Cerebellar cortex (tissue), 1 donor: Measurements from ENCODE around the gene SPATA20.

Experiments used
- DNase-seq: peaks from one replicate; pipeline ENCODE4 v3.0.0-alpha.2; 2015; ENCODE audit warnings: low spot score

SPATA20 gene

DNA sequence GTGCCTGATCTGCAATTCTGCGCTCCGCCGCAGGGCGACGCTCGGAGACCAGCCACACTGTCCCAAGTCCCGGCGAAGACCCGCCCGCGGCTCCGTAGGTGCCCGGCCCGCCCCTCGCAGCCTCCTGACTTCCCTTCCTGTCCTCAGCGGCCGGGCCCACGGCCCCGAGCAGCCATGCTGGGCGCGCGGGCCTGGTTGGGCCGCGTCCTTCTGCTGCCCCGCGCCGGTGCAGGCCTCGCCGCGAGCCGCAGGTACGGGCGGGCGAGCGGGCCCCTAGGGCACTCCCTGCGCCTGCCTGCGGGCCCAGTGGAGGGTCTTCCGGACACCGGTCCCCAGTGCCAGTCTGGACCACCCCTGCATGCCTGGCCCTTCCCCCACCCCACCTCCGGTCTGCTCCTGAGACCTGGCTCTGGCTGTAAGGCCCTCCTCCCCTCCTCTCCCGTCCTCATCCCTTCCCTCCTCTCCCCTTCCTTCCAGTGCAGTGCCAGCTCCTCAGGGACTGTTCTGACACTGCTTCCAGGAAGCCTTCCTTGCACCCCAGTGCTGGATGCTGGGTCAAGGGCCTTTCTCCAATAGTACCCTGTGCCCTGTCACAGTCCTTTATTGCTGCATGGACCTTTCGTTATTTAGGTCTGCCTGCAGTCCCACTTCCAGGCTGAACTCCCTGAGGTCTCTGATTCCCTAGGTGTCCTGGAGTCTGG lies at the start of gene SPATA20:
Gene SPATA20 (plus strand): TSS at position 140 of the 701 bp plus-strand sequence. CDS start 35 bp downstream, at position 175.
- DNase-seq = peak; percentile 92

DNA sequence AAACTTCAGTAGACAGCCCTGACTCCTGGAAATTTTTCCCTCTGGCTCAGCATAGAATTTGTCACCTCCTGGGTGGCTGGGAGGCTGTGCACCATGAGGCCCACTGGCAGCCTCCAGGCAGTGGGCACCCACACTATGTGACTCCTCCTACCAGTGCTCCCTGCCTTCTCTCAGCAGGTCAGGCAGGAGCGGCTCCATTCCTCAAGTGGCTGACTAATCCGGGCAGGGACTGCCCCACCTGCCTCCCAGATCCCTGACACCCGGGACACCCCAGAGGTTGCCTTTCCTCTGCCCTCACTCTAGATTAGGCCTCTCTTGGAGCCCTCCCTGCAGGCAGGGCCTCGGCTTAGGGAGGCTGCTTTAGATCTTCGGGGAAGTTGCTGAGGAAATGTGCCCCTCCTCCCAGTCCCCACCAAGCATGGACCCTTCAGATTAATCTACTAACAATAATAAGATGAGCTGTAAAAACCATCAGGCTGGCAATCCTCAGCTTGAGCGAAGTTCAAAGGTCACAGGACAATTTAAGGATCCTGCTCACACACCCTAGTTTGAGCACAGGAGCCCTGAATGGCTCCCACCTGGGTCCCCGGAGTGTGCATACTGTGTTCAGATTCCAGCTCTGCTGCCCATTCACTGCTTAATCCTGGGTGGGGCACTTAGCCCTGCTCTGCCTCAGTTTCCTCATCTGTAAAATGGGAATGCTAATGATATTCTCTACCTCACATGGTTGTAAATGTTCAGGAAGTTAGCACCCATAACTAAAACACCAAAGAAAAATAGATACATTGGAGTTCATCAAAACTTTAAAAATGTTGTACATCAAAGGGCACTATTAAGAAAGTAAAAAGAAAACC lies 48.7 kb upstream of the SPATA20 start:
- no peak for DNase-seq

DNA sequence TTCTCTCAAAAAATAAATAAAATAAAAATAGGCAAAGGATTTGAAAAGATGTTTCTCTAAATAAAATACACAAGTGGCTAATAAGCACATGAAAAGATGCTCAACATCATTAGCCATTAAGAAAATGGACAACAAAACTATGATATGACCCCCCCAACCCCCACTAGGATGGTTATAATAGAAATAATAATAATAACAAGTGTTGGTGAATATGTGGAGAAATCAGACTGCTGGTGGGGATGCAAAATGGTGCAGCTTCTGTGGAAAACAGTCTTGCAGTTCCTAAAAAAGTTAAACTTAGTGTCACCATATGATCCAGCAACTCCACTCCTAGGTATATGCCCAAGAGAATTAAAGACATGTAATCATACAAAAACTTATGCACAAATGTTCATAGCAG lies 47.7 kb upstream of the SPATA20 start:
- no peak for DNase-seq

DNA sequence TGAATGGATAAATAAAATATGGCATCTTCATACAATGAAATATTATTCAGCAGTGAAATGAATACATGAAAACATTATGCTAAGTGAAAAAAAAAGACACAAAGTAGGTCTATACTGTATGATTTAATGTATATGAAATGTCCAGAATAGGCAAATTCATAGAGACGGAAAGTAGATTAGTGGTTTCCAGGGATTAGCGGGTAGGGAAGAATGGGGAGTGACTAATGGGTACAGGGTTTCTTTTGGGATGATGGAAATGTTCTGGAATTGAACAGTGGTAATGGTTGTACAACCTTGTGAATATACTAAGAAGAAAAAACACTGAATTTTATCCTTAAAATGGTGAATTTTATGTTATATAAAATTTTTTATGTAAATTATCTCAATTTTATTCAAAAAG lies 47.3 kb upstream of the SPATA20 start:
- no peak for DNase-seq

DNA sequence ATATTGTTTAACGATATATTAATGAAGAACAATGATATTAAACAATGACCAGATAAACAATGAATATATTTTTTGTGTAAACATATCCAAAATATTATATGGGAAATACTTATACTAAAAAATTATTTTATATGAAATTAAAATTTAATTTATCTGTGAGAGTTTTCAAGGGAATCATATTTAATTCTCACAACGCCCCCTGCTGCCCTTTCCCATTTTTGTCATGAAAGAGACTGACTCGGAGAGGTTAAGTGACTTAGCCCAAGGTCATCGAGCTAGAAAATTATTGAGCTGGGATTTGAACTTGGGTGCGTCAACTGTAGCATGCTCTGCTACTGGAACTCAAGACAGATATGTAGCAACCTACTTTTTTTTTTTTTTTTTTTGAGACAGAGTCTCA lies 45.9 kb upstream of the SPATA20 start:
- DNase-seq = no peak

DNA sequence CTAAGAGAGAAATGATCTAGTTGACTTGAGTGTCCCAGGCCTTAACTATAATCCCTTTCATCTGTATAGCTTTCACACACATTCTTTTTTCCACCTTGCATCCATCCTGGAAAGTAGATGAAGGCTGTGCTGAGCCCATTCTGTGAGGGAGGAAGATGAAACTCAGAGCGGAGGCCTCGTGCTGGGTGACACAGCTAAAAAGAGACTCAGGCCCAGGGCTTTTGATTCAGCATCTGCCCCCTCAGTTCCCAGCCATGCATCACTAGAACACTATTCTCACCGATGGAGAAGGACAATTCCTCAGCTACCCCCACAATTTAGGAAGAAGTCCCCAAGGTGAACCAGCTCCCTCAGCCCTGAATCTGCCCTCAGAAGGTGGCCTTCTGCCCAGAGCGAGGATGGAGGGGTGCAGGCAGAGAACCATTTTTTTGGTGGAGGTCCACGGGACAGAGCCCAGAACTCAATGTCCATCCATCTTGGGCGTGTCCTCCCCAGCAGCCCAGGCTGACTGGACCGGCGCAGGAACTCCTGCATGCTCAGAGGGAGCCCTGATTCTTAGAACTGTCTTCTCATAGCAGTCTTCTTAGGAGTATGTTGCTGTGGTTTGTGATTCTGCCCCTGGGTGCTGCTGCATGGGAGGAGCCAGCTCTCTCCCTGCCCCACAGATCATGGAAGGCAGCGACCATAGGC lies 44.5 kb upstream of the SPATA20 start:
- no peak for DNase-seq

DNA sequence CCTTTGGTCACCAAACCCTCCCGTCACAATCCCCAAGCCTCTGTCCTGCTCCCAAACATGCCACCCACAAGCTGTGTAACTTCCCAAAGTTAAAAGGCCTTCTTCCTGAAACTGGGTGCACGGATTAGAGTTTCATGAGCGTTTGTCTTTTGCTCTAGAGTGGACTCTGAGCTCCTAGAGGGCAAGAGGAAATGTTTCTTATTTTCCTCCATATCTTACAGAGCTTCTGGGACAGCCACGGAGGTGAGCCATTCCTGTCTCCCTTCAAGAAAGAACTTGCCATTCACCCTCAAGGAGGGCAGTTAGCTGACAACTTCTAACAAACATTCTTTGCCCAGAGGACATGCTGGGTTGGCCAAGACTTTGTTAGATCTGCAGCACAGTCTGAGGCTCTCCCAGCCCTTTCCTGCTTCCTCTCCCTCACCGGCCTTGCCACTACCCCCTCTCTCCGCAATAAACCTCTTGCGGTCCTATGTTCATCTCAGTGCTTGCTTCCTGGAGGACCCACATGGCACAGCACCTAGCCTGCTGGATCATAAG lies 41.3 kb upstream of the SPATA20 start:
- DNase-seq = no peak

DNA sequence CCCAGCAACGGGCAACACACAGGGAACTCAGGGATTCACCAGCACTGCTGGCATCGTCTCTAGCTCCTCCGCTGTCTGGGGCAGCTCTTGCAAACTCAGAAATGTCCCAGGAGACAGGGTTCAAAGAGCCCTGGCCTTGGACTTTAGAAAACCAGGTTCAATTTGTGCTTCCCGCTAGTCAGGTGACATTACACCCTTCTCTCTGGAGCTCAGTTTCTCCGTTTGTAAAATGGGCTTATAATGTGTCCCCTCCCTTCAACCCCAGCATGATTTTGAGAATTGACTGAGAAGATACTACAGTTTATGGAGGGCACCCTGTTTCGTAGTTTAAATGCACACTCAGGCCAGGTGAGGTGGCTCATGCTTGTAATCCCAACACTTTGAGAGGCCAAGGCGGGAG lies 40.7 kb upstream of the SPATA20 start:
- DNase-seq = no peak

DNA sequence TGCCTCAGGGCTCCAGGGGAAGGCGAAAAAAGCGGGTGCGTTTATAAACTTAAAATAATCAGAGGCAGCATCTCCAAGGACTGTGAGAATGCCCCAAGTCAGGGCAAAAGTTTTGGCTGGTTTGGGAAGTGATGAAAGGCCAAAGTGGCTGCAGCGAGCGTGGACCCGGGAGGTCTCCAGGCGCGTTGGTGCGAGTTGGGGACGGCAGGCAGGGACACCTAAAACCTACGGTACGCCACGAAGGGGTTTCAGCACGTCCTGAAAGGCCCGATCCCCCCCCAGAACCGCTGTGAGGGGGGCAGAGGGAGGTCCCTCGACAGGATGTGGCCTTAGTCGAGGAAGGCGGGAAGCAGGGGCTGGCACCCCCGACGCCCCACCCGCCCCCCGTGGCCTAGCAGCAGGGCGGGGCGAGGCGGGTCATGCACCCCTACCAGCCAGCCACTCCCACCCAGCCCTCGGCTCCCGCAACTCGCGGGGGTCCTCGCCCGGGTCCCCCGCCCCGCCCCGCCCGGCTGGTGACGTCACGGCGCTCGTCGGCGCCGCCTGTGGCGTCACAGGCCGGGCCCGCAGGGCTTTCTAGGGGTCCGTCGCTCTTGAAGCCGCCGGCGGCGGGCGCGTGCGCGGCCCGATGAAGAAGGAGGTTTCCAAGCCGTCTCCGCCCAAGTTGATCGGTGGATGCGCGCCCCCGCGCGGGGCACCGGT lies 39.0 kb upstream of the SPATA20 start, which contains the start of gene MYCBPAP:
Gene MYCBPAP (plus strand): TSS at position 569 of the 702 bp plus-strand sequence. CDS start 236 bp downstream, outside the sequence.
- DNase-seq = peak; percentile 66

DNA sequence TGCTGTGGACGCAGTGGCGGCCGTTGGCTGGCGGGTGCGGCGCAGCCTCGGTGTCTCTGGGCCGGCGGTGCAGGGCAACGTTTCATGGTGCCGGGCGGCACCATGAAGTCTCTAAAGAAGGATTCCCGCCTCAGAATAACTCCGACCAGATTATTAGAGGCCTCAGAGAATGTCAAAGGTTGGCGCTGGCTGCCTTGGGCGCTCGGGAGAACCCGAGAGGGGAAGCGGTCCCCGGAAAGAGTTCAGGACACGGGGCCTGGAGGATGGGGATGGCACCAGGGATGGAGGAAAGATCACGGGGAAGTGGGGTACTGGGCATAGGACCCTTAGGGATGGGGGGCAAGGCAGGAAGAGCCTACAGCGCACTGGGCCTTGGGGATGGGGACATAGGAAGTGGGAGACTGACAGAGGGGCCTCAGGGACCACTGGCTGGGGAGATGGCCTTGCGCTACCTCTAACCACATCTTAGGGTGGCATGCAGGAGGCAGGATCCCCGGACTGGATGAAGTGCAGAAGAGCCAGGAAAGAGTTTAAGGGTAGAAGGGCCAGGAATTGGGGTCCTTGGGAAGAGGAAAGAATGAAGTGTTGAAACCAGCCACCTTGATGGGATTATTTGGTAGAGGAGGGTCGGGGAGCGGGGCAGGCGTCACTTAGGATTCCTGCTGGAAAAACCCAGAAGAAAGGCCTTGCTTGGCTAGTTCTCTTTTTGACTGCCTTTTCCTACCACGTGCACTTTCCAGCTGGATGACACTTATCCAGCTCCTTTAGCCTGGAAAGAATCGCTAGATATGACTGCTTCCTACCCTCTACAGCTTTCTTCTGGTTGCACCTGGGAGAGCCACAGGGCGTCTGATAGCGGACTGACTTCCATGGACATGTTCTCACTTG lies 38.2 kb upstream of the SPATA20 start:
- no peak for DNase-seq

DNA sequence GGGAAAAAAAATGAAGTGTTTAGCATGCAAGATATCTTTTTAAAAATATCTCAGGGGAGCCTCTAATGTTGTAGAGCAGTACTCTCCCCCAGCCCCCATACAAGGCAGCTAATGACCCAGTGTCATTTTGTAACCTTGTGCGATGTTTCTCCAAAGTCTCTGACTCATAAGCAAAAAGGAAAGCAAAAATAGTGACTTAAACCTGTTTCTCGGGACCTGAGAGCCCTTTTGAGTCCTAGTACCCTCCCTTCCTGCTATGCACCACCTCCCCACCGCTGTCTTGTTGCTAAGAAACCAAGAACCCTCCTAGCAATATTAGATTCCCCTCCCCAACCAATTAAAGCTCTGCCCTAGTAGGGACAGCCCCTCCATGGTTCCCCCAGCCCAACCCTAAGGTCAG lies 35.9 kb upstream of the SPATA20 start:
- no peak for DNase-seq

DNA sequence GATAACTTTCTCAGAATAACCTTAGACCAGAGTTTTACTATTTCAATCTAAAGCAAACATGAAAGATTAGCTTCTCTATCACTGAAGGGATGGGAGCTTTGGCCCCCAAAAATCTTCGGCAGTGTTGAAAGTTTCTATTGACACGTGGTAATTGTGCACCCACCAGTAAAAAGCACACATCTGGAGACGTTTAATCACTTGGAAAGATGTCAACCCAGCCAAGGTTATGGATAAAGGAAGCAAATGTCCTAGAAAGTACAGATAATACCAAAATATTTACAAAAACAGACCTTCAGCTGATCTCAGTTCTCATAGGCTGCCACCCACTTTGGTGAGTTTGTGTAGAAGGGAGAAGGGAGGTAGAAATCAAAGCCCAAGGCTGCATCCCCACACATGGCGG lies 33.5 kb upstream of the SPATA20 start:
- no peak for DNase-seq

DNA sequence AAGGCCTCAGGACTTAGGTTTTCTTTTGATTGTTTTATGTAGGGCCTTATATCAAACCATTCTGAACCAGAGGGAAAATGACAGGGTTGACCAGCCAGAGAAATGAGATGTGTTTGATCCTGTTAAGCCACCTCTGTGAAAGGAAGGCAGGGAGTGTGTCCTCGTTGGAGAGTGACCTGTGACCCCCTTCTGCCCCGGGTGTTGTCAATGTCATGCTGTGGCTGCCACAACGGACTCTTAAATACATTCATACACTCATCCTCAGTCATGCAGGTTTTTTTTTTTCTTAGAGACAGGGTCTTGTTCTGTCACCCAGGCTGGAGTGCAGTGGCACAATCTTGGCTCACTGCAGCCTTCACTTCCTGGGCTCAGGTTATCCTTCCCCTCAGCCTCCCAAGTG lies 32.6 kb upstream of the SPATA20 start:
- no peak for DNase-seq

DNA sequence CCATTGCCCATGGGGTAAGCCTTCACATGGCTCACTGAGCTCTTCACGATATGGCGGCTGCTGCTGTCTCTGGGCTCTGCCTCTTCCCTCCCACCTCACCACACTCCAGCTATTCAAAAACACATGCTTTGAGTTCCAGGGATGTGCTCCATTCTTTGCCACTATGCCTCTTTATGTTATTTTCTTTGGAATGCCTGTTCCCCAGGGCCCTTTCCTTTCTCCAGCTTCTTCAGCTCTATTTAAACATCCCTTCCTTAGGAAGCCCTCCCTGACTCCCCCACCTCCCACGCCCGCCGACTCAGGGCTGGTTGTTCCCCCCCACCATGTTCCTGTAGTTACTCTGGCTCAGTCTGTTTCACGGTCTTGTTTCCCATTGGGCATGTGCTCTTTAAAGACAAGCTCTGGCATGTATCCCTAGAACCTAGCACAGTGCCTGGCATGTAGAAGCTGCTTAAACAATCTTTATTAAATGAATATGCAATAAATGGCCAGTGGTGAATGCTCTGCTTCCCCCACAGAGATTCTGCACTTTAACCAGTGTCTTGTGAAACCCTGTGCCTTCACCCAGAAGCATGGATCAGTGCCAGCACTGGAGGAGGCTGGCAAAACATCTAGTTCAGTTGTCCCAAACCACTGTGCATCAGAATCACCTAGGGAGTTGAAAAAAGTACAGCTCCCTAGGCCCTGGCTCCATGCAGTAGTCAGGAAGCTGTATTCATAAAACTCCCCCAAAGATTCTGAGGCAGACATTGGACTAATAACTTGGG lies 31.9 kb upstream of the SPATA20 start:
- DNase-seq = no peak

DNA sequence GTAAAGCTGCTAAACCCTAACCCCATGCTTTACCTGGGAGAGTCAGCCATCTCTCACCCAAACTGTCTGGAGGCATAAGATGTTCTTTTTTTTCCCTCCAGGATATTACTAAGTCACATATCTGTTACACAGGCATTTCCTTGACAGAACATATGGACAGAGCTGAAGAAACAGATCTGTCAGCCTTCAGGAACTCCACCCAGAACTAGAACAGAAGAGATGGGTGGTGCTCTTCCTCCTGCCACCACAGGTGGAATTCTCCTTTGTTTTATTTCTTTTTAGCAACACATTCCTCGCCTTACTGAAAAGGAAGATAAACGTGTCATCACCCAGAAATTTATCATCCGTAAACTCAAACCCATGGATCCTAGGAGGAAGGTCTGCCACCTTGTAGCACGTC lies 30.0 kb upstream of the SPATA20 start:
- no peak for DNase-seq

DNA sequence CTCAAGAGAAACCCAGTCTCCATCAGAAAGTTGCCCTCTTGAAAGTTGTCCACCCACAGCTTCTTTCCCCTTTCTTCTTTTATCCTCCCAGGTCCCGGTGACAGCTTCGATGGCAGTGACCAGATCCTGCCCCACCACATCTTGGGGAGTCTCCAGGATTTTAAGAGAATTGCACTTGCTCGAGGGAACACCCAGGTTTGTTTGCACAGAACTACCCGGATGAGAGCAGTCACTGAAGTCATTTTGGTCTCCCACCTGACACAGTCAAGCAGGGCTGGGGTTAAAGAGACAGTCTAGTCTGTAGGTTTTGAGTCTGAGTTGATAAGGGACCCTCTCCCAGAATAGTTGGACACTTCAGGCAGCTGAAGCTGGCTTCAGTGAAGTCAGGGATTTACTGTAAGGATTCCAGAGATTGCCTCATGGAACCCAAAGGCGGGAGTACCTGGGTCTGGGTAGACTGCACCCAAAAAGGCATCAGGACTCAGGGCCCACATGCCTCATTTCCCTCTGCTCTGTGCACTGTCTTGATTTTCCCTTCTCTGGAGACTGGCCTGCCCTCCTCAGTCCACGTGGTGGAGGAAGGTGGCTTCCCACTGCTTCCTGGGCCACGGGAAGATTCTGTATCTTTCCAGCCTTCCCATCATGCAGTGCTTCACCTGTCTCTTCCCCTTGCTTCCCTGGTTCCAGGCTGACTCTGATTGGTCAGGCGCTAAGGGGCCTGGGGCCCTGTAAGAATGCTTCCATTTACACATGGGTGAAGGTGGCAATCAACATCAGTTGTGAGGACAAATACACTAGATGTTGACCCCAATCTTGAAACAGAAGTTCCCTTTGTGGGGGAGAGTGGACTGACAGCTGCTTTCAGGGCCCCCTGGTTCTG lies 29.2 kb upstream of the SPATA20 start:
- DNase-seq = peak; percentile 66

DNA sequence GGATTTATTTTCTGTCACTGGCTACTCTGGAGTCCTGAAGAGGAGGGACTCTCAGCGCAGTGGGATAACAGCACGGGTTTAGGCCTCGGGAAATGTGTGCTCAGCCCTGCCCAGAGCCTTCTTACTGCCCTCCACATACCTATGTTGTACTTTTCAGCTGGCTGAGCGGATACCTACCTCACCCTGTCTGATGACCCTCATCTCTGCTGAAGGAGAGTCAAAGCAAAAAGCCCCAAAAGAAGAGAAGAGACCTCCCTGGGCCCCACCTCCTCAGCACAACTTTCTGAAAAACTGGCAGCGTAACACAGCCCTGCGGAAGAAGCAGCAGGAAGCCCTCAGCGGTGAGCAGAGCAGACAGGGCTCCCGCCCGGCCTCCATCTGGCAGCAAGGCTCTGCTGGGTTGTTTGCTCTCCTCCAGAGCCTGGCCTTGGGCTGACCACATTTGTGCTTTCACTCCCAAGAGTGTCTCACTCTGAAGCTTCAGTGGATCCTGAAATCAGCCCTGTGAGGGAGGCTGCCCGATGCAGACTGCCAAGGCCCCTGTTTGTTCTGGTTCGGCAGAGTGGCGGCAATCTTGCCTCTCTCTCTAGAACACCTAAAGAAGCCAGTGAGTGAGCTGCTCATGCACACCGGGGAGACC lies 28.5 kb upstream of the SPATA20 start:
- peak; percentile 83 for DNase-seq

DNA sequence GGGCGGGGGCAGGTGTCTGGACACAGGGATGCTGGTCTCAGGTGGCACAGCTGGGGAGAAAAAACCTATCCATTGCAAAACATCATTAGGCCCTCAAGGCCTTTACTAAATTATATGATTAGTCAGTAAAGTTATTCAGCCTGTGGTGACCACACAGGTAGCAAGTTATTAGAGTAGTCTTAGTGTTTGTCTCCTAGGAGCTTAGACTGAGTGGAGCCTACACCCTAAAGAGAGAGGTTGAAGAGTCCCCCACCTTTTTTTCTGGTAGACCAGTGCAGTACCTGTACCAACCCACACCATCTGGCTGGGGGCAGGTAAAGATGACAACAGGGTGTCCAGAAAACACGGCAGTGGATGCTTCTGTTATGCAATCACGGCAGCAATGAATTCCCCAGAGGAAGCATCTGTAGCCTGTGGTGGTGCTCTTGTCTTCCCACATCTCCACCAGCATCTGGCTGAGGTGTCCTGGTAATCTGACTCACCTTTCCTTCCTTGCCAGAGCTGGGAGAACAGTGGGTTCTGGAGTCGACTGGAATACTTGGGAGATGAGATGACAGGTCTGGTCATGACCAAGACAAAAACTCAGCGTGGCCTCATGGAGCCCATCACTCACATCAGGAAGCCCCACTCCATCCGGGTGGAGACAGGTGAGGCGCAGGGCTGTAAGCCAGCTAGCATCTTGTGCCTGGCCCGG lies 27.7 kb upstream of the SPATA20 start:
- no peak for DNase-seq
